ENCODE results near the gene FRYL.

FRYL gene

DNA sequence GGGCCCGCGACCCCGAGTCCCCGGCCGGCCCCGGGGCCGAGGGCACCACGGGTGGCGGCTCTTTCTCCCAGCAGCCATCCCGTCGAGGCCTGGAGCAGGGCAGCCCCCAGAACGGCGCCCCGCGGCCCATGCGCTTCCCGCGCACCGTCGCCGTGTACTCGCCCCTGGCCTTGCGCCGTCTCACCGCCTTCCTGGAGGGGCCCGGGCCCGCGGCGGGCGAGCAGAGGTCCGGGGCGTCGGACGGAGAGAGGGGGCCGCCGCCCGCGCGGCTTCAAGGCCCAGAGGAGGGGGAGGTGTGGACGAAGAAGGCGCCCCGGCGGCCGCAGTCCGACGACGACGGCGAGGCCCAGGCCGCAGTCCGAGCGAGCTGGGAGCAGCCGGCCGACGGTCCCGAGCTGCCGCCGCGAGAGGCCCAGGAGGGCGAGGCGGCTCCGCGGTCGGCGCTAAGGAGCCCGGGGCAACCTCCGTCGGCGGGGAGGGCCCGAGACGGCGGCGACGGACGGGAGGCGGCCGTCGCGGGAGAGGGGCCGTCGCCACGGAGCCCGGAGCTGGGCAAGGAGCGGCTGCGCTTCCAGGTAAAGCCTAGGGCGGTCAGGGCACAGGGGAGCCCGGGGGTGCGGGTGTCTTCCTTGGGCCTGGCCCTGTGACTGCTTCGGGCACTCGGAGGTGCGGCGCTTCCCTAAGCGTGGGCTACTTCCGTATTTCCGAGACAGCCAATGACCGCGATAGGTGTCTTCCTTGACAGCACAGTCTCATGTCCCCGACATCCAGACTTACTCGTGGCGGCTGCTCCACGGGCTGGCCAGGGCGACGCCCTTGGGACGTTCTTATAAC, 289.2 kb downstream of the FRYL start:
- H3K27ac ChIP-seq = no peak overlapping the region
- TF ChIP-seq, protein P1, sequence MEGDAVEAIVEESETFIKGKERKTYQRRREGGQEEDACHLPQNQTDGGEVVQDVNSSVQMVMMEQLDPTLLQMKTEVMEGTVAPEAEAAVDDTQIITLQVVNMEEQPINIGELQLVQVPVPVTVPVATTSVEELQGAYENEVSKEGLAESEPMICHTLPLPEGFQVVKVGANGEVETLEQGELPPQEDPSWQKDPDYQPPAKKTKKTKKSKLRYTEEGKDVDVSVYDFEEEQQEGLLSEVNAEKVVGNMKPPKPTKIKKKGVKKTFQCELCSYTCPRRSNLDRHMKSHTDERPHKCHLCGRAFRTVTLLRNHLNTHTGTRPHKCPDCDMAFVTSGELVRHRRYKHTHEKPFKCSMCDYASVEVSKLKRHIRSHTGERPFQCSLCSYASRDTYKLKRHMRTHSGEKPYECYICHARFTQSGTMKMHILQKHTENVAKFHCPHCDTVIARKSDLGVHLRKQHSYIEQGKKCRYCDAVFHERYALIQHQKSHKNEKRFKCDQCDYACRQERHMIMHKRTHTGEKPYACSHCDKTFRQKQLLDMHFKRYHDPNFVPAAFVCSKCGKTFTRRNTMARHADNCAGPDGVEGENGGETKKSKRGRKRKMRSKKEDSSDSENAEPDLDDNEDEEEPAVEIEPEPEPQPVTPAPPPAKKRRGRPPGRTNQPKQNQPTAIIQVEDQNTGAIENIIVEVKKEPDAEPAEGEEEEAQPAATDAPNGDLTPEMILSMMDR (conservative IDR thresholded peaks at IDR 0.05) = no peak

DNA sequence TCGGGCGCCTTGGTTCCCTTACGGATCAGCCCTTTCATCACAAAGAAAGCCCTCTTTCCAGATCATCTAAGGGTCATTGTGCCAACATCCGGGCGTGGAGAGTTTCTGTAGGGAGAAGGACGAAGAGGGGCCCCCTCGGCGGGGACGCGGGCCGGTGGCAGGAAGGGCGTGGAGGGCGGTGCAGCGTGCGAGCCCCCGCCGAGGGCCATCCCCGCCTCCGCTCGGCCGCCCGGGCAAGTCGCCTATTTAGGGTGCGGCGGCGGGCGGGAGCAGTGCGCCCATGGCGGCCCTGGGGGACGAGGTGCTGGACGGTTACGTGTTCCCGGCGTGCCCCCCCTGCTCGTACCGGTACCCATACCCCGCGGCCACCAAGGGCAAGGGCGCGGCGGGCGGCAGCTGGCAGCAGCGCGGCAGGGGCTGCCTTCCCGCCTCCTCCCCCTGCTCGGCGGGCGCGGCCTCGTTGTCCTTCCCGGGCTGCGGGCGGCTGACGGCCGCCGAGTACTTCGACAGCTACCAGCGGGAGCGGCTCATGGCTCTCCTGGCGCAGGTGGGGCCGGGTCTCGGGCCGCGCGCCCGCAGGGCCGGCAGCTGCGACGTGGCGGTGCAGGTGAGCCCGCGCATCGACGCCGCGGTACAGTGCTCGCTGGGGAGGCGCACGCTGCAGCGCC, 289.9 kb downstream of the FRYL start, which contains the start of gene ZAR1:
Gene ZAR1 (plus strand): TSS at position 241 of the 668 bp plus-strand sequence. CDS start 40 bp downstream, at position 281.
- no peak within 1 kb of the TSS for H3K27ac ChIP-seq
- TF ChIP-seq, protein P1 (conservative IDR thresholded peaks at IDR 0.05) = no peak

- H3K27ac ChIP-seq = no peak overlapping the region
- TF ChIP-seq, protein P1 (conservative IDR thresholded peaks at IDR 0.05) = no peak
These were observed 290.4 kb downstream of the FRYL start for GRCh38 chr4:48489683-48490011.

DNA sequence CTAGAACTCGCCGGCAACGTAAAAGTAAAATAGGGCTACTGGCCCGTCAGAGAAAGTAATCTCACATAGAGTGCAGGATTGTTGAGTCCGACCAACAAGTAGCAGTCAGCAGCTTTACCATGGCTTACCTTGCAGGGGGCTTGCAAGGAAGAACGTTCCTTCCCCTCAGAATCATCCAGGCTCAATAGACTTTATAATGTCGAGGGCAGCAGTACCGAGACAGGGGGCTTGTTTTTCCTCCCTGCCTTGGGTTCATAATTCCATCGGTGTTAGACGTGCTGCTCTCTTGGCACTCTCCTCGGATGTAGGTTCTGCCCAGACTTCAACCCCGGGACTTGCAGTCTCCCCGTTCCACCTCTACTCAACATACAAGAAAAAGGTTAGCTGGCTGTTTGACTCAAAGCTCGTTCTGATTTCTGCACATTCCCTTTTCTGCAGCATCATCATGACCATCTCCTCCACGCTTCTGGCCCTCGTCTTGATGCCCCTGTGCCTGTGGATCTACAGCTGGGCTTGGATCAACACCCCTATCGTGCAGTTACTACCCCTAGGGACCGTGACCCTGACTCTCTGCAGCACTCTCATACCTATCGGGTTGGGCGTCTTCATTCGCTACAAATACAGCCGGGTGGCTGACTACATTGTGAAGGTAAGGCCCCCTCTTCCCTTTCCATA, 295.4 kb downstream of the FRYL start:
- TF ChIP-seq, protein P1 (conservative IDR thresholded peaks at IDR 0.05) = no peak
- H3K27ac ChIP-seq = no peak overlapping the region

GRCh38 chr4:48483777-48484493, 296.1 kb downstream of the FRYL start:
- H3K27ac ChIP-seq = no peak overlapping the region
- TF ChIP-seq, protein P1 (conservative IDR thresholded peaks at IDR 0.05) = no peak

DNA sequence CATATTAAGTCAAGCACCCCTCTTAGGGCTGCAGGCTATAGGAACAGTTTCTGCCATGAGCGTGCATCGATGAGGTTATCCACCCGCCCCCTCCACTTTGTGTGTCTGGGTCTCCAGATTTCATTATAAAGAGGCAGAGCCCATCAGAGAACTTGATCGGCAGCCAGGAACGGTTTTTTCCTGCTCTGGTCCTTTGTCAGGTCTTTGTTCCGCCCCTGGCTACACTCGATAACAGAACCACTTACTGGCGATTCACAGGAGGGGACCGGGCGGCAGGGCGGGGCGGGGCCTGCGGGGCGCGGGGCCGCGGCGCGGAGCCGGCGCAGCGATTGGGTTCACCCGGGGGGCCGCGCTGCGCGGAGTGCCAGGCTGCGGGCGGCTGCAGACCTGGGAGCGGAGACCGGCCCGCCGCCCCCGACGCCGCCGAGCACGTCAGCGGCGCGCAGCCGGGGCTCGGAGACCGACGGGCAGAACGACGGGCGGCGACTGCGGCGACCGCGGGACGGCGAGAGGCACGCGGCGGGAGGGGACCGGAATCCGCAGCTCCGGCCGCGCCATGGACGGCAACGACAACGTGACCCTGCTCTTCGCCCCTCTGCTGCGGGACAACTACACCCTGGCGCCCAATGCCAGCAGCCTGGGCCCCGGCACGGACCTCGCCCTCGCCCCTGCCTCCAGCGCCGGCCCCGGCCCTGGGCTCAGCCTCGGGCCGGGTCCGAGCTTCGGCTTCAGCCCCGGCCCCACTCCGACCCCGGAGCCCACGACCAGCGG, 296.9 kb downstream of the FRYL start, which contains the start of gene SLC10A4:
Gene SLC10A4 (plus strand): TSS at position 338 of the 771 bp plus-strand sequence. CDS start 219 bp downstream, at position 557.
- H3K27ac ChIP-seq = peak within 1 kb of the TSS; percentile 39; the same call in 1 of the 2 replicates
- TF ChIP-seq, protein P1 (conservative IDR thresholded peaks at IDR 0.05) = no peak

All from VCaP (cell line).